SK-N-SH (cell line): Measurements from ENCODE around the gene PAMR1. TPM values are rescaled to one million over a fixed set of nuclear protein-coding genes. Genes with fewer than 3 reads are reported as not detected.

Source experiments
- CTCF ChIA-PET: fragments of 300-600, 350-600 bp; formaldehyde crosslinking; extraction: SDS; loops from one replicate; lab custom pipeline; 2021; lab: Yijun Ruan, JAX
- POLR2A ChIA-PET: fragments of 350-600 bp; sonication (Branson Sonifier 250); formaldehyde crosslinking; extraction: SDS; loops from one replicate; lab custom pipeline; 2020; ENCODE audit warnings: antibody characterized with exemption, inconsistent platforms; lab: Yijun Ruan, JAX
- DNase-seq: peaks from one replicate; pipeline ENCODE4 v3.0.0; 2012
- H2AFZ ChIP-seq: fragments of 200-600 bp; sonication (generic); 2 replicates; pipeline ENCODE4 v1.8.1; 2016; ENCODE audit warnings: antibody characterized with exemption, mild to moderate bottlenecking, low read depth
- H3F3A ChIP-seq: fragments of 200-600 bp; sonication (generic); replicated peaks from 2 replicates; pipeline ENCODE3; 2016; ENCODE audit warnings: antibody characterized with exemption, mild to moderate bottlenecking; ENCODE audit not compliant: insufficient read depth
- H3K27ac ChIP-seq, 2 experiments: fragments of 200-500 bp in 1 of 2; fragments of 200-600 bp in 1 of 2; sonication (Bioruptor generic) in 1 of 2; sonication (generic), shearing (Covaris generic) in 1 of 2; 2 replicates each; pipeline versions ENCODE4 v1.5.1 to v1.6.1; 2014 to 2016; ENCODE audit warnings: low read depth in 2 of 2, inconsistent platforms in 1 of 2, low read length in 1 of 2, mild to moderate bottlenecking in 1 of 2, mixed read lengths in 1 of 2
- H3K27me3 ChIP-seq: fragments of 200-600 bp; sonication (generic), shearing (Covaris generic); 2 replicates; pipeline ENCODE4 v1.6.1; 2016; ENCODE audit warnings: mixed run types; ENCODE audit not compliant: insufficient read depth
- H3K36me3 ChIP-seq, 2 experiments: fragments of 200-500 bp in 1 of 2; fragments of 200-600 bp in 1 of 2; sonication (Bioruptor generic) in 1 of 2; sonication (generic) in 1 of 2; replicated peaks in 1 of 2; 2 replicates each; pipeline versions ENCODE3 to v1.5.1; 2014 to 2016; ENCODE audit warnings: low read length in 1 of 2, mild to moderate bottlenecking in 1 of 2; ENCODE audit not compliant: insufficient read depth in 2 of 2, control insufficient read depth in 1 of 2
- H3K4me1 ChIP-seq, 2 experiments: fragments of 200-500 bp in 1 of 2; fragments of 200-600 bp in 1 of 2; sonication (Bioruptor generic) in 1 of 2; sonication (generic), shearing (Covaris generic) in 1 of 2; 2 replicates each; pipeline versions ENCODE4 v1.5.1 to v1.6.1; 2014 to 2016; ENCODE audit warnings: low read depth in 1 of 2, low read length in 1 of 2, mixed run types in 1 of 2; ENCODE audit not compliant: insufficient read depth in 2 of 2, control insufficient read depth in 1 of 2
- H3K4me2 ChIP-seq: fragments of 200-600 bp; sonication (generic), shearing (Covaris generic); 2 replicates; pipeline ENCODE4 v1.6.1; 2017; ENCODE audit warnings: mixed run types
- H3K4me3 ChIP-seq, 2 experiments: fragments of 200-500 bp in 1 of 2; fragments of 200-600 bp in 1 of 2; sonication (Bioruptor generic) in 1 of 2; sonication (generic), shearing (Covaris generic) in 1 of 2; 2 replicates each; pipeline versions ENCODE4 v1.5.1 to v1.8.1; 2014 to 2016; ENCODE audit warnings: low read depth in 2 of 2, inconsistent platforms in 1 of 2, low read length in 1 of 2, mild to moderate bottlenecking in 1 of 2, mixed read lengths in 1 of 2, moderate library complexity in 1 of 2
- H3K79me2 ChIP-seq: fragments of 200-600 bp; sonication (generic); 2 replicates; pipeline ENCODE4 v1.8.1; 2017; ENCODE audit warnings: mild to moderate bottlenecking; ENCODE audit not compliant: insufficient read depth
- H3K9ac ChIP-seq: fragments of 200-600 bp; sonication (generic); 2 replicates; pipeline ENCODE4 v1.6.1; 2017; ENCODE audit warnings: mixed run types
- H3K9me2 ChIP-seq: fragments of 200-600 bp; sonication (generic); 2 replicates; pipeline ENCODE4 v1.6.1; 2017; ENCODE audit warnings: mixed run types
- H3K9me3 ChIP-seq: fragments of 200-600 bp; sonication (generic); 2 replicates; pipeline ENCODE4 v1.6.1; 2017; ENCODE audit warnings: mixed run types, mild to moderate bottlenecking, moderate library complexity
- H4K20me1 ChIP-seq: fragments of 200-600 bp; sonication (generic); 2 replicates; pipeline ENCODE4 v1.6.1; 2017; ENCODE audit warnings: mild to moderate bottlenecking, mixed run types; ENCODE audit not compliant: insufficient read depth
- ELF1 ChIP-seq: IDR thresholded peaks from 2 replicates; pipeline ENCODE4 v1.4.0; 2012
- EZH2phosphoT487 ChIP-seq: fragments of 200-600 bp; sonication (generic); IDR thresholded peaks from 2 replicates; pipeline ENCODE4 v1.6.1; 2017; ENCODE audit warnings: low read depth, mixed run types, mild to moderate bottlenecking, antibody characterized with exemption, moderate library complexity, borderline replicate concordance
- FOSL2 ChIP-seq: IDR thresholded peaks from 2 replicates; pipeline ENCODE4 v1.4.0; 2012; ENCODE audit warnings: low read depth, mild to moderate bottlenecking, moderate library complexity, borderline replicate concordance
- FOXJ3 ChIP-seq: sonication (generic); formaldehyde crosslinking; IDR thresholded peaks from 2 replicates; pipeline ENCODE4 v1.5.1; 2020; ENCODE audit warnings: mild to moderate bottlenecking, missing genetic modification reagents
- GATA2 ChIP-seq: sonication (generic); formaldehyde crosslinking; IDR thresholded peaks from 2 replicates; pipeline ENCODE4 v1.5.0; 2020; ENCODE audit warnings: mild to moderate bottlenecking, missing genetic modification reagents
- JUND ChIP-seq: IDR thresholded peaks from 2 replicates; pipeline ENCODE4 v1.4.0; 2012
- NFIC ChIP-seq: IDR thresholded peaks from 2 replicates; pipeline ENCODE4 v1.4.0; 2012; ENCODE audit warnings: borderline replicate concordance
- POLR2AphosphoS5 ChIP-seq: IDR thresholded peaks from 2 replicates; pipeline ENCODE4 v1.6.1; 2012; ENCODE audit warnings: low read depth, low read length
- RFX5 ChIP-seq: IDR thresholded peaks from 2 replicates; pipeline ENCODE4 v1.6.1; 2012; ENCODE audit warnings: mild to moderate bottlenecking, improper control_type of control experiment, low read length
- RXRA ChIP-seq: IDR thresholded peaks from 2 replicates; pipeline ENCODE4 v1.4.0; 2012; ENCODE audit warnings: low read depth, mild to moderate bottlenecking, borderline replicate concordance
- SIN3A ChIP-seq: IDR thresholded peaks from 2 replicates; pipeline ENCODE4 v1.6.1; 2012; ENCODE audit warnings: low read depth, mild to moderate bottlenecking, low read length, moderate library complexity, borderline replicate concordance
- TCF12 ChIP-seq: IDR thresholded peaks from 2 replicates; pipeline ENCODE4 v1.4.0; 2012
- TEAD4 ChIP-seq: IDR thresholded peaks from 2 replicates; pipeline ENCODE4 v1.4.0; 2012; ENCODE audit warnings: mild to moderate bottlenecking, borderline replicate concordance; ENCODE audit not compliant: insufficient read depth
- YY1 ChIP-seq: IDR thresholded peaks from 2 replicates; pipeline ENCODE4 v1.4.0; 2012; ENCODE audit warnings: low read depth, mild to moderate bottlenecking
- WGBS: methylation state at CpG from one replicate; pipeline ENCODE4 v1.1.6; 2017; ENCODE audit warnings: low lambda C conversion rate; 5-methylcytosine and 5-hydroxymethylcytosine counted together
- polyA plus RNA-seq, 3 experiments: library from polyadenylated mRNA; depleted of rRNA; stranded (reverse); fragments of >200 nt; gene quantifications; 2 replicates each; pipeline ENCODE4 v1.2.3, GENCODE V29; 2012
- TF ChIP-seq, protein P1 (sequence below): IDR thresholded peaks from 2 replicates; pipeline ENCODE4; 2012
- TF ChIP-seq, protein P2 (sequence below): fragments of 150-350 bp; IDR thresholded peaks from 2 replicates; pipeline ENCODE4 v1.6.1; 2017; ENCODE audit warnings: antibody characterized with exemption, low read length, low read depth, borderline replicate concordance
- TF ChIP-seq, protein P3 (sequence below): IDR thresholded peaks from 2 replicates; pipeline ENCODE4 v1.4.0; 2012; ENCODE audit warnings: low read depth
- TF ChIP-seq, protein P4 (sequence below): IDR thresholded peaks from 2 replicates; pipeline ENCODE4 v1.6.1; 2012; ENCODE audit warnings: mild to moderate bottlenecking, low read depth, low read length, moderate library complexity

PAMR1 gene
- polyA plus RNA-seq, 1 of the 3 experiments (the other 2 are of a cell fraction): 0.31 TPM

DNA sequence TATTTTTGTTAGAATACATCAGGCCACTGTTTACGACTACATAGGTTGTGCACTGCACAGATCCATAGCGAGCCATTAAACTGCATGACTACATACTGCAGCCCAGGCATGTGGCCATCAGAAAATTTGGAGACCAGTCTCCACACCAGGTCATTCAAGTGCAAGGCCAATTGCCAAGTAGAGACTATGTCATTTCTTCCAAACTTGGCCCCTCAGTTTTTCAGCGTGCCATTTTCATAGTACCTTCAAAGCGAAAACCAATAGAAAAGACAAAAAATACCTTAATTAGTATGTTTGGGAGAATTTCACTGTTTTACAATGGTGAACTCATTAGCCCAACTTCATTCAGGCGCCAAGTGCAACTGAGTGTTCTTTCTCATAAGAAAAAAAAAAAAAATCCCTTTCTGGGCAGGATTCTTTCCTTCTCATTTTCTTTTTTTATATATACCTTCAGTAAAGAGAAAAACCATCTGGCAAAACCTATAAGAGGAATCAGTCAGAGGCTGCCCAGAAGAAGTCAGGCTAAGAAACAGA lies 30.4 kb downstream of the PAMR1 start:
- no peak overlapping the region for H3K9ac ChIP-seq
- no peaks in the 10 kb centered on the region for H3K9me3 ChIP-seq
- H4K20me1 ChIP-seq: no peaks in the 10 kb centered on the region
- no peak for TF ChIP-seq NFIC
- TF ChIP-seq EZH2phosphoT487: no peak
- TF ChIP-seq, protein P1, sequence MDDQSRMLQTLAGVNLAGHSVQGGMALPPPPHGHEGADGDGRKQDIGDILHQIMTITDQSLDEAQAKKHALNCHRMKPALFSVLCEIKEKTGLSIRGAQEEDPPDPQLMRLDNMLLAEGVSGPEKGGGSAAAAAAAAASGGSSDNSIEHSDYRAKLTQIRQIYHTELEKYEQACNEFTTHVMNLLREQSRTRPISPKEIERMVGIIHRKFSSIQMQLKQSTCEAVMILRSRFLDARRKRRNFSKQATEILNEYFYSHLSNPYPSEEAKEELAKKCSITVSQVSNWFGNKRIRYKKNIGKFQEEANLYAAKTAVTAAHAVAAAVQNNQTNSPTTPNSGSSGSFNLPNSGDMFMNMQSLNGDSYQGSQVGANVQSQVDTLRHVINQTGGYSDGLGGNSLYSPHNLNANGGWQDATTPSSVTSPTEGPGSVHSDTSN: no peak
- no peak for TF ChIP-seq POLR2AphosphoS5
- TF ChIP-seq FOXJ3 (CRISPR knock-in tag): no peak
- no peak for TF ChIP-seq GATA2 (CRISPR knock-in tag)
- no peak for TF ChIP-seq SIN3A
- no peak for TF ChIP-seq FOSL2
- no peak for TF ChIP-seq YY1
- TF ChIP-seq ELF1: no peak
- TF ChIP-seq TEAD4: no peak
- TF ChIP-seq RFX5: no peak
- TF ChIP-seq TCF12: no peak
- TF ChIP-seq, protein P2, sequence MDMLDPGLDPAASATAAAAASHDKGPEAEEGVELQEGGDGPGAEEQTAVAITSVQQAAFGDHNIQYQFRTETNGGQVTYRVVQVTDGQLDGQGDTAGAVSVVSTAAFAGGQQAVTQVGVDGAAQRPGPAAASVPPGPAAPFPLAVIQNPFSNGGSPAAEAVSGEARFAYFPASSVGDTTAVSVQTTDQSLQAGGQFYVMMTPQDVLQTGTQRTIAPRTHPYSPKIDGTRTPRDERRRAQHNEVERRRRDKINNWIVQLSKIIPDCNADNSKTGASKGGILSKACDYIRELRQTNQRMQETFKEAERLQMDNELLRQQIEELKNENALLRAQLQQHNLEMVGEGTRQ: no peak
- no peak for TF ChIP-seq JUND
- TF ChIP-seq, protein P3, sequence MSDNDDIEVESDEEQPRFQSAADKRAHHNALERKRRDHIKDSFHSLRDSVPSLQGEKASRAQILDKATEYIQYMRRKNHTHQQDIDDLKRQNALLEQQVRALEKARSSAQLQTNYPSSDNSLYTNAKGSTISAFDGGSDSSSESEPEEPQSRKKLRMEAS: no peak
- no peak for TF ChIP-seq RXRA
- TF ChIP-seq, protein P4, sequence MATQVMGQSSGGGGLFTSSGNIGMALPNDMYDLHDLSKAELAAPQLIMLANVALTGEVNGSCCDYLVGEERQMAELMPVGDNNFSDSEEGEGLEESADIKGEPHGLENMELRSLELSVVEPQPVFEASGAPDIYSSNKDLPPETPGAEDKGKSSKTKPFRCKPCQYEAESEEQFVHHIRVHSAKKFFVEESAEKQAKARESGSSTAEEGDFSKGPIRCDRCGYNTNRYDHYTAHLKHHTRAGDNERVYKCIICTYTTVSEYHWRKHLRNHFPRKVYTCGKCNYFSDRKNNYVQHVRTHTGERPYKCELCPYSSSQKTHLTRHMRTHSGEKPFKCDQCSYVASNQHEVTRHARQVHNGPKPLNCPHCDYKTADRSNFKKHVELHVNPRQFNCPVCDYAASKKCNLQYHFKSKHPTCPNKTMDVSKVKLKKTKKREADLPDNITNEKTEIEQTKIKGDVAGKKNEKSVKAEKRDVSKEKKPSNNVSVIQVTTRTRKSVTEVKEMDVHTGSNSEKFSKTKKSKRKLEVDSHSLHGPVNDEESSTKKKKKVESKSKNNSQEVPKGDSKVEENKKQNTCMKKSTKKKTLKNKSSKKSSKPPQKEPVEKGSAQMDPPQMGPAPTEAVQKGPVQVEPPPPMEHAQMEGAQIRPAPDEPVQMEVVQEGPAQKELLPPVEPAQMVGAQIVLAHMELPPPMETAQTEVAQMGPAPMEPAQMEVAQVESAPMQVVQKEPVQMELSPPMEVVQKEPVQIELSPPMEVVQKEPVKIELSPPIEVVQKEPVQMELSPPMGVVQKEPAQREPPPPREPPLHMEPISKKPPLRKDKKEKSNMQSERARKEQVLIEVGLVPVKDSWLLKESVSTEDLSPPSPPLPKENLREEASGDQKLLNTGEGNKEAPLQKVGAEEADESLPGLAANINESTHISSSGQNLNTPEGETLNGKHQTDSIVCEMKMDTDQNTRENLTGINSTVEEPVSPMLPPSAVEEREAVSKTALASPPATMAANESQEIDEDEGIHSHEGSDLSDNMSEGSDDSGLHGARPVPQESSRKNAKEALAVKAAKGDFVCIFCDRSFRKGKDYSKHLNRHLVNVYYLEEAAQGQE: no peak
- TF ChIP-seq, all 33 proteins: peak for 0
- POLR2A ChIA-PET: no interaction called here
- Histone ChIP-seq H3K79me2 (no peaks in the 10 kb centered on the region), H3K36me3 (no peaks in the 10 kb centered on the region), H2AFZ (no peak overlapping the region), H3K4me2 (no peak overlapping the region), H3K27ac (no peak overlapping the region), H3K9me2 (no peaks in the 10 kb centered on the region), H3F3A (peaks cover 27% of the 10 kb centered on the region), H3K4me3 (no peak overlapping the region), H3K4me1 (peaks cover 0 to 14% of the 10 kb centered on the region in 2 experiments; a peak in 2 of 4 replicates), H3K27me3 (no peaks in the 10 kb centered on the region)
- DNase-seq: no peak
- 81% methylated on average over 5 of the region's 5 CpGs for WGBS
- CTCF ChIA-PET: no interaction called here
